GM18858 (cell line): Measurements from ENCODE around the gene RPTOR.
"Not testable (repeated sequence)": the region's sequence is repeated elsewhere in the genome, so short reads cannot be mapped to it uniquely, and the experiment has no call there.

ENCODE experiments used
- ATAC-seq: cut with Tn5 transposase; IDR thresholded peaks from one replicate; pipeline ENCODE4 v1.9.1; 2021; ENCODE audit not compliant: unreplicated experiment

RPTOR gene

DNA sequence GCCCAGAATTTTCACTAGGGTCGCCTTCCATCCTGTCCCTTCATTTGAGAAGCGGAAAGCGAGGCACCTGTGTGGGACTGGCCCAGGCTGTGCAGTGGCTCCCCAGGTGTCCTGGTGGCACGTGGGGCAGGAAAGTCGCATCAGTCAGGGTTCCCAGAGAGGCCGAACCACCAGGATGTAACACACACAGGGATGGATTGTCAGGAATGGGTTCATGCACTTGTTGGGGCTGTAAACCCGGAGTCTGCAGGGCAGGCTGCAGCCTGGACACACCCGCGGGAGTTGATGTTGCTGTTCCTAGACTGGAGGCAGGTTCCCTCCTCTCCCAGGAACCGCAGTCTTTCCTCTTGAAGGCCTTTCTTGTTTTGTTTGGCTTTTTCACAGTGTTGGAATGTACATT is 30.7 kb upstream of the RPTOR start:
- no peak for ATAC-seq

GRCh38 chr17:80516171-80516932 is 28.3 kb upstream of the RPTOR start:
- ATAC-seq, result no peak

GRCh38 chr17:80517641-80518040 is 27.0 kb upstream of the RPTOR start:
- ATAC-seq, result no peak

- no peak for ATAC-seq
Measured at GRCh38 chr17:80518392-80518791, 26.2 kb upstream of the RPTOR start.

GRCh38 chr17:80519091-80519781 is 25.4 kb upstream of the RPTOR start:
- ATAC-seq, result no peak

DNA sequence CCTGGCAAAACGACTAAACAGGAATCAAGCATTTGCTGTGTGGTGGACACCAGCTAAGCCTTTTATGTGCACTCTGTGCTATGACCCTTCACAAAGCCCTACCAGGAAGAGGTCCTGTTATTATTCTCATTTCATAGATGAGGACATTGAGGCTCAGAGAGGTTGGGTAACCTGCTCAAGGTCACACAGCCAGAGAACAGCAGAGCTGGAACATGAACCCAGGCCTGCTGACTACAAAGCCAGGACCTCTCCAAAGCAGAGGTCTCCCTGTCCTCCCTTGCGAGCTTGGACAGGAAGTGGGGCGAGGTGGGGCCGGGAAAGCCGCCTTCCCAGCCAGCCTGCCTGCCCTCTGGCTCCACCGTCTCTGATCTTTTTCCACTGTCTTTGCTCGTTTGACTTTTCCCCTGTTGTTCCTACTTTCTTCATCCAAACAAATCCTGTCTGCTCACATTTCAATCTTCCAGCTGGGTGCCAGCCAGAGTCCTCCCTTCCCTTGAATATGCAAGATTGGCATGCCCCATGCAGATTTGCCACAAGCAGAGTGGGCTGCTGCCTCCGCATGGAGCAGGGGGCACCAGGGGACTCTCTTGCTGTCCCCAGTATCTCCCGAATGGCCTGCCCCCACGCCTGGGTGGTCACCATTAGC is 23.7 kb upstream of the RPTOR start:
- no peak for ATAC-seq

GRCh38 chr17:80523054-80523744 is 21.4 kb upstream of the RPTOR start:
- ATAC-seq, result no peak

GRCh38 chr17:80523956-80524712 is 20.5 kb upstream of the RPTOR start:
- ATAC-seq, result no peak

- no peak for ATAC-seq
Measured at GRCh38 chr17:80526116-80526910, 18.3 kb upstream of the RPTOR start.

DNA sequence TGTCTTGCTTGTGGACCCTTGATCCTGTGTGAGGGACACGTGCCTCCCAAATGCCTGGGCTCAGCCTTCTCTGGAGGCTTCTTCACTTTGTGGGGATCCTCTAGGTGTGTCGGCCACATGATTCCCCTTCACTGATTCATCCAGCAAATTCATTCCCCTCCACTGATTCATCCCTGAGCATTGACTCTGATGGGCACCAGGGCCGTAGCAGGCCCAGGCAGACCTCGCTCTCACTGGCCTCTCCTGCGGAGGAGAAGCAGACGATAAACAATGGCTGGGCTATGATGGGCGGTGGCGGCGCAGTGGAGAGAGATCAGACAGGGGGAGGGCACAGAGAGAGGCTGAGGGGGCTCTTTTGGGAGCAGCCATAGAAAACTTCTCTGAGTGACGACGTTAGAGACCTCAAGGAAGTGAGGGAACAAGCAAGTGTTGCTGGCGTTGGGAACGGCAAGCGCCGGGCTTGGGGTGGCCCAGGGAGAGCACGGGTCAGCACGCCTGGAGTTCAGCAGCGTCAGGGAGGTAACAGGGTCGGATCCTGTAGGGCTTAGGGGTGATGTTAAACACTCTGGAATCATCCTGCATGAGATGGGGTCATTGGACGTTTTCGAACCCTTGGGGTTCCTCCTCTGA is 17.5 kb upstream of the RPTOR start:
- no peak for ATAC-seq

- ATAC-seq, result no peak
Measured at GRCh38 chr17:80528536-80528935, 16.1 kb upstream of the RPTOR start.

- no peak for ATAC-seq
Measured at GRCh38 chr17:80529104-80529903, 15.3 kb upstream of the RPTOR start.

GRCh38 chr17:80529904-80530292 is 14.7 kb upstream of the RPTOR start:
- no peak for ATAC-seq

- ATAC-seq, result no peak
Measured at GRCh38 chr17:80531400-80531799, 13.2 kb upstream of the RPTOR start.

GRCh38 chr17:80537386-80537785 is 7.3 kb upstream of the RPTOR start:
- not testable (repeated sequence) for ATAC-seq

GRCh38 chr17:80538484-80538883 is 6.2 kb upstream of the RPTOR start:
- no peak for ATAC-seq

GRCh38 chr17:80539022-80539641 is 5.5 kb upstream of the RPTOR start:
- ATAC-seq, result no peak

- no peak for ATAC-seq
Measured at GRCh38 chr17:80545499-80545826, 825 bp downstream of the RPTOR start.
